ENCODE measurements around the gene PSD2. TPM values are rescaled to one million over a fixed set of nuclear protein-coding genes. Genes with fewer than 3 reads are reported as not detected.

Gene PSD2
- total and polyA plus RNA-seq, 7 donors = 0.01 to 0.37 (median 0.04) TPM; not detected in 2

DNA sequence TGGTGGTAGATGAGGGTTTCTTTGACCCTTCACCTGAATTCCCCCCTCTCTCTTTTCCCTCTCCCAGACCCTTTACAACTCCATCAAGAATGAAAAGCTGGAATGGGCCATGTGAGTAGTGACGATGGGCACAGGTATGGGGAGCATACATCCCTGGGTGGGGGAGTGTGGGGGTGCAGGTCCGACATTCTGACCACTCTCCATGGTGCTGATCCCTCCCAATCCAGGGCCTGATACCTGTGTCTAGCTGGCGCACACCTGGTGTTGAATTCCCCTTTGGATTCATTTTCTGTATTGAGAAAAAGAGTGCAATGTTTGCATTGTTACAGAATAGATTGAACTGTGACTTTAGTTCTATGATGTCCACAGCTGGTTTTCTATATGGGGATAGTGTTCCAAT is 40.0 kb downstream of the PSD2 start:
- intact Hi-C loops (cut with DNase I) = no loop called here
- peaks cover 0 to 8% (median 0%) of the 10 kb centered on the region in 3 donors for H3K27me3 ChIP-seq (ENCODE audit: insufficient read depth in 3 of 3, low read length in 2 of 3)
- no peaks in the 10 kb centered on the region for H3K4me1 ChIP-seq
- H3K9me3 ChIP-seq = no peaks in the 10 kb centered on the region
- H3K36me3 ChIP-seq (ENCODE audit: insufficient read depth in 1 of 2, low read depth in 1 of 2) = no peaks in the 10 kb centered on the region
- no peak overlapping the region for H3K27ac ChIP-seq
- H3K4me3 ChIP-seq = no peak overlapping the region
- no peak for DNase-seq
- ATAC-seq = no peak
- no peak for TF ChIP-seq CTCF (IDR thresholded peaks at IDR 0.05)
- 50 to 61% (median 50%) methylated on average over 3 of the region's 3 CpGs for WGBS, 3 donors

- H3K4me1 ChIP-seq = no peaks in the 10 kb centered on the region
- no peak for TF ChIP-seq CTCF (IDR thresholded peaks at IDR 0.05)
- peaks cover 0 to 8% (median 0%) of the 10 kb centered on the region in 3 donors for H3K27me3 ChIP-seq (ENCODE audit: insufficient read depth in 3 of 3, low read length in 2 of 3)
- no peak for ATAC-seq
- H3K36me3 ChIP-seq (ENCODE audit: insufficient read depth in 1 of 2, low read depth in 1 of 2) = no peaks in the 10 kb centered on the region
- no peak for DNase-seq
- H3K27ac ChIP-seq = no peak overlapping the region
- 93 to 96% (median 94%) methylated on average over 22 of the region's 22 CpGs for WGBS, 3 donors
- H3K9me3 ChIP-seq = no peaks in the 10 kb centered on the region
- H3K4me3 ChIP-seq = no peak overlapping the region
- intact Hi-C loops (cut with DNase I) = no loop called here
Observed at GRCh38 chr5:139836469-139837208, 41.0 kb downstream of the PSD2 start.

DNA sequence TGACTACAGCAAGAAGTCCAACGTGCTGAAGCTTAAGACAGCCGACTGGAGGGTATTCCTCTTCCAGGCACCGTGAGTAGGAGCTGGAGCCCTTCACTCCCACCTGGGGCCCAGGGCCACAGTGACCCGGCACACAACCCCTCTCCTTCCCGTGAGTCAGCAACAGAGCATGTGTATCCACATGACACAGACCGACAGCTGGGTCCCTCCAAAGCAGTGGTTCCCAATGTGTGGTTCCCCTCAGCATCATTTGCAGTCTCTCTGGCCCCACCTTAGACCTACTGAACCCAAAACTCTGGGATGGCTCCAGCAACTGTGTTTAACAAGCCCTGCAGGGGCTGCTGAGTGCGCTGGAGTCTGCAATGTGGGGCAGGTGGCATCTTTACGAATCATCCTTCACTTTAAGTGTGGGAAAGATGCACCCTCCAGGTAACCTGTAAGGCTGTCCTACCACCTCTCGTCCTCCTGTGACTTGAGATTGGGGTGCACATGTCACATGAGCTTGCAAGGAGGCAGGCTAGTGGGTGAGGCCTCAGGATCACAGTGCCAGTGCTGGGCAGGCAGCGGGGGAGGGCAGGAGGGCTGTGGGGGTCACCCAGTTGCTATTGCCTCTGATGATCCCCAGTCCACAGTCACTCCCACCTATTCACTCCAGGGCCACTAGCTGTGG is 42.2 kb downstream of the PSD2 start:
- ATAC-seq (no peak), DNase-seq (no peak)
- no peak overlapping the region for H3K4me3 ChIP-seq
- H3K9me3 ChIP-seq = no peaks in the 10 kb centered on the region
- TF ChIP-seq CTCF (IDR thresholded peaks at IDR 0.05) = no peak
- no peaks in the 10 kb centered on the region for H3K4me1 ChIP-seq
- 82 to 86% (median 84%) methylated on average over 10 of the region's 10 CpGs for WGBS, 3 donors
- H3K36me3 ChIP-seq (ENCODE audit: insufficient read depth in 1 of 2, low read depth in 1 of 2) = no peaks in the 10 kb centered on the region
- no peak overlapping the region for H3K27ac ChIP-seq
- intact Hi-C loops (cut with DNase I) = no loop called here
- peaks cover 0 to 8% (median 0%) of the 10 kb centered on the region in 3 donors for H3K27me3 ChIP-seq (ENCODE audit: insufficient read depth in 3 of 3, low read length in 2 of 3)

- intact Hi-C loops (cut with DNase I) = no loop called here
- H3K4me1 ChIP-seq = no peaks in the 10 kb centered on the region
- ATAC-seq (no peak), DNase-seq (no peak)
- no peaks in the 10 kb centered on the region for H3K36me3 ChIP-seq (ENCODE audit: insufficient read depth in 1 of 2, low read depth in 1 of 2)
- H3K4me3 ChIP-seq = no peak overlapping the region
- TF ChIP-seq CTCF (IDR thresholded peaks at IDR 0.05) = no peak
- H3K27me3 ChIP-seq (ENCODE audit: insufficient read depth in 3 of 3, low read length in 2 of 3) = peaks cover 0 to 8% (median 0%) of the 10 kb centered on the region in 3 donors
- 88 to 90% (median 89%) methylated on average over 11 to 12 of the region's 12 CpGs for whole genome bisulfite sequencing, 3 donors
- H3K27ac ChIP-seq = no peak overlapping the region
- H3K9me3 ChIP-seq = no peaks in the 10 kb centered on the region
Observed at GRCh38 chr5:139838381-139839197, 43.0 kb downstream of the PSD2 start.

Data from psoas muscle (tissue), 8 donors.